ENCODE results near the gene RPS24.

RPS24 gene

GRCh38 chr10:78038105-78038504, 4.4 kb downstream of the RPS24 start:
- H3K4me2 ChIP-seq (ENCODE audit: low read length), result peak overlapping the region; percentile 29; the same call in 1 of the 2 replicates
- no peaks in the 10 kb centered on the region for H3K27me3 ChIP-seq (ENCODE audit: control insufficient read depth, low read length)
- peaks cover 79% of the 10 kb centered on the region for H3F3A ChIP-seq (ENCODE audit: control insufficient read depth, insufficient read depth)
- peaks cover 36% of the 10 kb centered on the region for H3K4me1 ChIP-seq (ENCODE audit: control insufficient read depth, low read length)
- no peak for TF ChIP-seq CTCF (IDR thresholded peaks at IDR 0.05; ENCODE audit: low read depth, low read length, poor library complexity, severe bottlenecking)
- H4K20me1 ChIP-seq (ENCODE audit: control insufficient read depth, insufficient read depth, low read depth, low read length), result peaks cover 63% of the 10 kb centered on the region
- no peaks in the 10 kb centered on the region for H3K9me2 ChIP-seq (replicated peaks; ENCODE audit: control insufficient read depth, low read length)
- no peaks in the 10 kb centered on the region for H3K9me3 ChIP-seq (ENCODE audit: control insufficient read depth, insufficient read depth, low read length)
- peaks cover 61% of the 10 kb centered on the region for H3K79me2 ChIP-seq (ENCODE audit: control insufficient read depth, low read length)
- H3K27ac ChIP-seq (ENCODE audit: low read depth, low read length), result no peak overlapping the region
- H3K4me3 ChIP-seq (ENCODE audit: low read length), result no peak overlapping the region
- peaks cover 88% of the 10 kb centered on the region for H3K36me3 ChIP-seq (ENCODE audit: control insufficient read depth, low read length)

GRCh38 chr10:78038791-78039547, 5.3 kb downstream of the RPS24 start:
- H3K9me2 ChIP-seq (replicated peaks; ENCODE audit: control insufficient read depth, low read length), result no peaks in the 10 kb centered on the region
- no peak overlapping the region for H3K27ac ChIP-seq (ENCODE audit: low read depth, low read length)
- H3K36me3 ChIP-seq (ENCODE audit: control insufficient read depth, low read length), result peaks cover 91% of the 10 kb centered on the region
- peaks cover 67% of the 10 kb centered on the region for H4K20me1 ChIP-seq (ENCODE audit: control insufficient read depth, insufficient read depth, low read depth, low read length)
- no peak for TF ChIP-seq EZH2phosphoT487 (IDR thresholded peaks at IDR 0.05; ENCODE audit: borderline replicate concordance, low read length)
- no peak for TF ChIP-seq CTCF (IDR thresholded peaks at IDR 0.05; ENCODE audit: low read depth, low read length, poor library complexity, severe bottlenecking)
- H3K4me3 ChIP-seq (ENCODE audit: low read length), result no peak overlapping the region
- peak overlapping the region; percentile 22; the same call in 1 of the 2 replicates for H3K4me2 ChIP-seq (ENCODE audit: low read length)
- H3K4me1 ChIP-seq (ENCODE audit: control insufficient read depth, low read length), result peaks cover 36% of the 10 kb centered on the region
- peaks cover 58% of the 10 kb centered on the region for H3K79me2 ChIP-seq (ENCODE audit: control insufficient read depth, low read length)
- H3K9me3 ChIP-seq (ENCODE audit: control insufficient read depth, insufficient read depth, low read length), result no peaks in the 10 kb centered on the region
- H3F3A ChIP-seq (ENCODE audit: control insufficient read depth, insufficient read depth), result peaks cover 88% of the 10 kb centered on the region
- no peaks in the 10 kb centered on the region for H3K27me3 ChIP-seq (ENCODE audit: control insufficient read depth, low read length)

DNA sequence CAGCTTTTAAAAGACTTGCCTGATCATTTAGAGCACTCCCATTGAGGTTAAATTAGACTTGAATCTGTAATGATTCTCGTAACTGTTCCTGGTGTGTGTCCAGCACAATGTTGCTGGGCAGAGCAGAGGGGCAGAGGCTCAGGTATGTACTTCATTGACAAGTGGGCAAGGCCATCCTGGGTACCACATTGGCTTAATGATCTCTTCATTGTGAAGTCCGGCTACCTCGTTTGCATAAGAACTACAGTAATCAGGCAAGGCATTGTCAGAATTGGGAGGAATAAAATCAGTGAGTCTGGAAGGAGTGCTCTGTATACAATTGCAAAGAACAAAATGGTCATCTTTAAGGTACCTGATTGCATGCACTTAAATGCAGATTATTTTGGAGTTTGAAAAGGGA, 6.1 kb downstream of the RPS24 start:
- H3K4me3 ChIP-seq (ENCODE audit: low read length), result no peak overlapping the region
- H3K4me1 ChIP-seq (ENCODE audit: control insufficient read depth, low read length), result peaks cover 37% of the 10 kb centered on the region
- no peak overlapping the region for H3K4me2 ChIP-seq (ENCODE audit: low read length)
- no peaks in the 10 kb centered on the region for H3K27me3 ChIP-seq (ENCODE audit: control insufficient read depth, low read length)
- peaks cover 61% of the 10 kb centered on the region for H4K20me1 ChIP-seq (ENCODE audit: control insufficient read depth, insufficient read depth, low read depth, low read length)
- H3K79me2 ChIP-seq (ENCODE audit: control insufficient read depth, low read length), result peaks cover 50% of the 10 kb centered on the region
- peaks cover 89% of the 10 kb centered on the region for H3F3A ChIP-seq (ENCODE audit: control insufficient read depth, insufficient read depth)
- H3K36me3 ChIP-seq (ENCODE audit: control insufficient read depth, low read length), result peaks cover 83% of the 10 kb centered on the region
- no peaks in the 10 kb centered on the region for H3K9me3 ChIP-seq (ENCODE audit: control insufficient read depth, insufficient read depth, low read length)
- no peaks in the 10 kb centered on the region for H3K9me2 ChIP-seq (replicated peaks; ENCODE audit: control insufficient read depth, low read length)
- TF ChIP-seq CTCF (IDR thresholded peaks at IDR 0.05; ENCODE audit: low read depth, low read length, poor library complexity, severe bottlenecking) (no peak), EZH2phosphoT487 (IDR thresholded peaks at IDR 0.05; ENCODE audit: borderline replicate concordance, low read length) (no peak)
- H3K27ac ChIP-seq (ENCODE audit: low read depth, low read length), result no peak overlapping the region
